ENCODE data around the gene WDR27. TPM values are rescaled to one million over a fixed set of nuclear protein-coding genes. Genes with fewer than 3 reads are reported as not detected.
"Not testable (repeated sequence)": the region's sequence is repeated elsewhere in the genome, so short reads cannot be mapped to it uniquely, and the experiment has no call there.

WDR27 gene
- total RNA-seq, 1 donor from 2014 or later: 59.0 TPM

DNA sequence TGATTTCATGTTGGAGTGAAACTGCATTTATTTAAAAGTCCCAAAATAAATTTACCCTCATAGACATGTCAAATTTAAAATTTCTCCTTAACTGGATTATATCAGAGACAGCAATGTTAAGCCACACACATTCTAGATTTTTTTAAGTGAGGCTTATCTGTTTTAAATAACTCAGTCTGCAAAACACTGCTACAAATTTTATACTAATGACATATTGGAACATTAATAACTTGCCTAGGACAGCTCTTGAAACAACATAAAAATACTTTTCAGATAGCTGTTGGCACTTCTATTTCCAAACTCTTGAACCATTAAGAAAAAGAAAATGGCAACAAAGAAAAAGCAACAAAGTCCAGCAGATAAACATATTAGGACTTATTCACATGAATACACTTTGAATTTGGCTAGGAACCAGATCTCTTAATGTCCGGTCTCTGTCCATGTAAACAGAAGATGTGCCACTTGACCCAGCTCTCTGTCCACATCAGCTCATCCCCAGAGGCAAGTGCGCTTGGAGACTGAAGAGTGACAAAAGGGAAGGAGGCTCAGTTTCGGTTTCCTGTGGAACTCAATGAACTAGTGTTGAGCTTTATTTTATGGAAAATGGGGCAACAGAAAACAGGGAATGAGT, 228.9 kb downstream of the WDR27 start:
- no peak overlapping the region for H3K27ac Mint-ChIP-seq (ENCODE audit: unreplicated experiment)
- H3K36me3 Mint-ChIP-seq (ENCODE audit: low read depth, unreplicated experiment): peaks cover 12% of the 10 kb centered on the region
- H3K9me3 Mint-ChIP-seq (ENCODE audit: unreplicated experiment): peaks cover 16% of the 10 kb centered on the region
- no peak for DNase-seq (ENCODE audit: low spot score)
- no peaks in the 10 kb centered on the region for H3K27me3 Mint-ChIP-seq (ENCODE audit: unreplicated experiment)
- TF ChIP-seq, protein P1, sequence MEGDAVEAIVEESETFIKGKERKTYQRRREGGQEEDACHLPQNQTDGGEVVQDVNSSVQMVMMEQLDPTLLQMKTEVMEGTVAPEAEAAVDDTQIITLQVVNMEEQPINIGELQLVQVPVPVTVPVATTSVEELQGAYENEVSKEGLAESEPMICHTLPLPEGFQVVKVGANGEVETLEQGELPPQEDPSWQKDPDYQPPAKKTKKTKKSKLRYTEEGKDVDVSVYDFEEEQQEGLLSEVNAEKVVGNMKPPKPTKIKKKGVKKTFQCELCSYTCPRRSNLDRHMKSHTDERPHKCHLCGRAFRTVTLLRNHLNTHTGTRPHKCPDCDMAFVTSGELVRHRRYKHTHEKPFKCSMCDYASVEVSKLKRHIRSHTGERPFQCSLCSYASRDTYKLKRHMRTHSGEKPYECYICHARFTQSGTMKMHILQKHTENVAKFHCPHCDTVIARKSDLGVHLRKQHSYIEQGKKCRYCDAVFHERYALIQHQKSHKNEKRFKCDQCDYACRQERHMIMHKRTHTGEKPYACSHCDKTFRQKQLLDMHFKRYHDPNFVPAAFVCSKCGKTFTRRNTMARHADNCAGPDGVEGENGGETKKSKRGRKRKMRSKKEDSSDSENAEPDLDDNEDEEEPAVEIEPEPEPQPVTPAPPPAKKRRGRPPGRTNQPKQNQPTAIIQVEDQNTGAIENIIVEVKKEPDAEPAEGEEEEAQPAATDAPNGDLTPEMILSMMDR (IDR thresholded peaks at IDR 0.05; ENCODE audit: unreplicated experiment): no peak
- H3K4me3 Mint-ChIP-seq (ENCODE audit: unreplicated experiment): no peak overlapping the region
- no peaks in the 10 kb centered on the region for H3K4me1 Mint-ChIP-seq (ENCODE audit: unreplicated experiment)

DNA sequence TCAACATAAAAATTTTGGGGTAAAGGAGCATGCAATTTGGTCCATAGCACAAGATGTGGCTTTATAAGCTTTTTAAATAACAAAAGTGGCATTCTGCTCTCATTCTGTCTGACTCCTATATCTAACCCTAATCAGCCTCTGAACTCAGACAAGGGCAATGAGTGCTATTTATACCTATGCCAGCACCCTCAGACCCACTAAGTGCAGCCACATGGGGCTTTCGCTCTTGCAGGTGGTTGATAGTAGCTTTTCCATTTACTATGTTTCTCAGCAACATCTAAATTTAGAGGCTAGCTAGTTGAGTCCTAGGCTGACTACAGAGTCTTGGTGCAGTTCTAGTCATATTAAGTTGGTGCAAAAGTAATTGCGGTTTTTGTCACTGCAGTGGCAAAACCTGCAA, 231.0 kb downstream of the WDR27 start:
- no peaks in the 10 kb centered on the region for H3K4me1 Mint-ChIP-seq (ENCODE audit: unreplicated experiment)
- H3K4me3 Mint-ChIP-seq (ENCODE audit: unreplicated experiment): no peak overlapping the region
- no peak for DNase-seq (ENCODE audit: low spot score)
- H3K9me3 Mint-ChIP-seq (ENCODE audit: unreplicated experiment): peaks cover 8% of the 10 kb centered on the region
- peaks cover 1% of the 10 kb centered on the region for H3K27me3 Mint-ChIP-seq (ENCODE audit: unreplicated experiment)
- peaks cover 19% of the 10 kb centered on the region for H3K36me3 Mint-ChIP-seq (ENCODE audit: low read depth, unreplicated experiment)
- TF ChIP-seq, protein P1 (IDR thresholded peaks at IDR 0.05; ENCODE audit: unreplicated experiment): no peak
- H3K27ac Mint-ChIP-seq (ENCODE audit: unreplicated experiment): no peak overlapping the region

DNA sequence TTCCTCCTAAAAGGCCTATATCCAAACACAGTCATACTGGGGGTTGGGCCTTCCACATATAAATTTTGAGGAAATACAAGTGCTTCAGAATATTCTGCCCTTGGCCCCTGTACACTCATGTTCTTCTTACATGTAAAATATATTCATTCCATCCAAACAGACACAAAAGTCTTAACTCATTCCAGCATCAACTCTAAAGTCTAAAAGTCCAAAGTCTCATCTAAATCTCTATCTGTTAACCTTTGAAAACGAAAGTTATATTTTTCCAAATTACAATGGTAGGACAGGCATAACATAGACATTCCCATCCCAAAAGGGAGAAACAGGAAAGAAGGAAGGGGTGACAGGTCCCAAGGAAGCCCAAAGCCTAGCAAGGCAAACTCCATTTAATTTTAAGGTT, 232.8 kb downstream of the WDR27 start:
- Mint-ChIP-seq H3K27ac (ENCODE audit: unreplicated experiment) (no peak overlapping the region), H3K9me3 (ENCODE audit: unreplicated experiment) (peaks cover 4% of the 10 kb centered on the region), H3K27me3 (ENCODE audit: unreplicated experiment) (peaks cover 1% of the 10 kb centered on the region), H3K4me1 (ENCODE audit: unreplicated experiment) (no peaks in the 10 kb centered on the region), H3K4me3 (ENCODE audit: unreplicated experiment) (no peak overlapping the region), H3K36me3 (ENCODE audit: low read depth, unreplicated experiment) (peaks cover 15% of the 10 kb centered on the region)
- TF ChIP-seq, protein P1 (IDR thresholded peaks at IDR 0.05; ENCODE audit: unreplicated experiment): no peak
- no peak for DNase-seq (ENCODE audit: low spot score)

DNA sequence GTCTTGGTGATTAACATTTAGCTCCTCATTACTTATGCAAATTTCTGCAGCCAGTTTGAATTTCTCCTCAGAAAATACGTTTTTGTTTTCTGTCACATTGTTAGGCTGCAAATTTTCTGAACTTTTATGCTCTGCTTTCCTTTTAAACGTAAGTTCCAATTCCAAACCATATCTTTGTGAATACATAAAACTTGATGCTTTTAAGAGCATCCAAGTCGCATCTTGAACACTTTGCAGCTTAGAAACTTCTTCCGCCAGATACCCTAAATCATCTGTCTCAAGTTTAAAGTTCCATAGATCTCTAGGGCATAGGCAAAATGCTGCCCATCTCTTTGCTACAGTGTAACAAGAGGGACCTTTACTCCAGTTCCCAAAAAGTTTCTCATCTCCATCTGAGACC, 234.1 kb downstream of the WDR27 start:
- DNase-seq (ENCODE audit: low spot score); H3K36me3 Mint-ChIP-seq (ENCODE audit: low read depth, unreplicated experiment); H3K4me1 Mint-ChIP-seq (ENCODE audit: unreplicated experiment); H3K4me3 Mint-ChIP-seq (ENCODE audit: unreplicated experiment); H3K27me3 Mint-ChIP-seq (ENCODE audit: unreplicated experiment); H3K27ac Mint-ChIP-seq (ENCODE audit: unreplicated experiment); H3K9me3 Mint-ChIP-seq (ENCODE audit: unreplicated experiment): not testable (repeated sequence)

DNA sequence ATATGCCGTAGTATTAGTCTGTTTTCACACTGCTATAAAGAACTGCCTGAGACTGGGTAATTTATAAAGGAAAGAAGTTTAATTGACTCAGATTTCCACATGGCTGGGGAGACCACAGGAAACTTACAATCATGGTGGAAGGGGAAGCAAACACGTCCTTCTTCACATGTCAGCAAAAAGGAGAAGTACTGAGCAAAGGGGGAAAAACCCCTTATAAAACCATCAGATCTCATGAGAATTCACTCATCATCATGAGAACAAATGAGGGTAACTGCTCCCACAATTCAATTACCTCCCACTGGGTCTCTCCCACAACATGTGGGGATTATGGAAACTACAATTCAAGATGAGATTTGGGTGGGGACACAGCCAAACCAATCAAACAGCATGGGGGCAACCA, 235.6 kb downstream of the WDR27 start:
- not testable (repeated sequence) for H3K4me1 Mint-ChIP-seq (ENCODE audit: unreplicated experiment); H3K27me3 Mint-ChIP-seq (ENCODE audit: unreplicated experiment); H3K4me3 Mint-ChIP-seq (ENCODE audit: unreplicated experiment); DNase-seq (ENCODE audit: low spot score); H3K27ac Mint-ChIP-seq (ENCODE audit: unreplicated experiment); H3K36me3 Mint-ChIP-seq (ENCODE audit: low read depth, unreplicated experiment); H3K9me3 Mint-ChIP-seq (ENCODE audit: unreplicated experiment)

DNA sequence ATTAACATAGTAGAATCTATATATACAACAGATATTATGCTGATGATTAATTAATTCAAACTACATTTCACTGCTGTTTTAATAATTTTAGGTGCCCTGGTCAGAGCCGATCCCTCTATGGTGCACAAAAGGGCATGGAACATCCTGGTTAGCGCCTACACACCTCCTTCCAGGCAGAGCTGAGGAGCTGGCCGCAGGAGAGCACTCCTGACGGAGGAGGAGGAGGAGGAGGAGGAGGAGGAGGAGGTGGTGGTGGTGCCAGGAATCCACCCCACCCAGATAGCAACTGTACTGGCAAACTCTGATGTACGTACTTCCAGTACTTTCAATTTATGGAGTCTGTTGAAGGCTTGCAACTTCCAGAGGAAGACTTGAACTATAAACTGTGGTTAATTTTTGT, 244.1 kb downstream of the WDR27 start:
- DNase-seq (ENCODE audit: low spot score): no peak
- TF ChIP-seq, protein P1 (IDR thresholded peaks at IDR 0.05; ENCODE audit: unreplicated experiment): no peak
- H3K9me3 Mint-ChIP-seq (ENCODE audit: unreplicated experiment): no peaks in the 10 kb centered on the region
- no peak overlapping the region for H3K4me3 Mint-ChIP-seq (ENCODE audit: unreplicated experiment)
- no peaks in the 10 kb centered on the region for H3K4me1 Mint-ChIP-seq (ENCODE audit: unreplicated experiment)
- H3K36me3 Mint-ChIP-seq (ENCODE audit: low read depth, unreplicated experiment): no peaks in the 10 kb centered on the region
- H3K27ac Mint-ChIP-seq (ENCODE audit: unreplicated experiment): no peak overlapping the region
- peaks cover 1% of the 10 kb centered on the region for H3K27me3 Mint-ChIP-seq (ENCODE audit: unreplicated experiment)
